ENCODE results near the gene PCDHGC4. TPM values are rescaled to one million over a fixed set of nuclear protein-coding genes. Genes with fewer than 3 reads are reported as not detected.

PCDHGC4 gene
- total RNA-seq, 4 donors from 2014 or later, result 0.31 to 20.4 (median 1.7) TPM; not detected in 1

DNA sequence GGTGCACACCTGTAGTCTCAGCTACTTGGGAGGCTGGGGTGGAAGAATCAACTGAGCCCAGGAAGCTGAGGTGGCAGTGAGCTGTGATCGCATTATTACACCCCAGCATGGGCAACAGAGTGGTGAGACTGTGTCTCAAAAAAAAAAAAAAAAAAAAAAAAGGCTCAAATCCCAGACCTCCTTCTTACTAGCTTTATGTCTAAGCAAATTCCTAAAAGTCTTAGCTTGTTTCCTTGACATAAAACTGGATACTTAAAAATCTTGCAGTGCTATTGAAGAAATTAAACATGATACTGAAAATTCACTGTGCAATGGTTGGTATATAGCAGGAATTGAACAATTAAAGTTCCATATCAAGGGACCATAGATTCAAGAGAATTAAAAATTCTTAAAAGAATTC is 49.1 kb downstream of the PCDHGC4 start:
- H3K9me3 ChIP-seq, result no peaks in the 10 kb centered on the region
- TF ChIP-seq, protein P1, sequence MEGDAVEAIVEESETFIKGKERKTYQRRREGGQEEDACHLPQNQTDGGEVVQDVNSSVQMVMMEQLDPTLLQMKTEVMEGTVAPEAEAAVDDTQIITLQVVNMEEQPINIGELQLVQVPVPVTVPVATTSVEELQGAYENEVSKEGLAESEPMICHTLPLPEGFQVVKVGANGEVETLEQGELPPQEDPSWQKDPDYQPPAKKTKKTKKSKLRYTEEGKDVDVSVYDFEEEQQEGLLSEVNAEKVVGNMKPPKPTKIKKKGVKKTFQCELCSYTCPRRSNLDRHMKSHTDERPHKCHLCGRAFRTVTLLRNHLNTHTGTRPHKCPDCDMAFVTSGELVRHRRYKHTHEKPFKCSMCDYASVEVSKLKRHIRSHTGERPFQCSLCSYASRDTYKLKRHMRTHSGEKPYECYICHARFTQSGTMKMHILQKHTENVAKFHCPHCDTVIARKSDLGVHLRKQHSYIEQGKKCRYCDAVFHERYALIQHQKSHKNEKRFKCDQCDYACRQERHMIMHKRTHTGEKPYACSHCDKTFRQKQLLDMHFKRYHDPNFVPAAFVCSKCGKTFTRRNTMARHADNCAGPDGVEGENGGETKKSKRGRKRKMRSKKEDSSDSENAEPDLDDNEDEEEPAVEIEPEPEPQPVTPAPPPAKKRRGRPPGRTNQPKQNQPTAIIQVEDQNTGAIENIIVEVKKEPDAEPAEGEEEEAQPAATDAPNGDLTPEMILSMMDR (IDR thresholded peaks at IDR 0.05 in 4 of 5, conservative IDR thresholded peaks at IDR 0.05 in 1 of 5), result no peak
- TF ChIP-seq POLR2A (IDR thresholded peaks at IDR 0.05), result no peak

GRCh38 chr5:141534492-141535213 is 49.8 kb downstream of the PCDHGC4 start:
- intact Hi-C loops (cut with DNase I; ENCODE audit: low total_unique reads), result no loop called here
- Histone ChIP-seq H3K27ac (no peak overlapping the region), H3K4me1 (peaks cover 8 to 13% of the 10 kb centered on the region in 2 donors), H3K27me3 (no peaks in the 10 kb centered on the region), H3K9me3 (no peaks in the 10 kb centered on the region), H3K4me3 (no peak overlapping the region), H3K36me3 (peaks cover 0 to 31% of the 10 kb centered on the region in 2 donors)
- ATAC-seq (no peak), DNase-seq (no peak)
- TF ChIP-seq POLR2A (IDR thresholded peaks at IDR 0.05), result no peak
- TF ChIP-seq, protein P1 (IDR thresholded peaks at IDR 0.05 in 4 of 5, conservative IDR thresholded peaks at IDR 0.05 in 1 of 5), result no peak
- in situ Hi-C loops (cut with MboI; ENCODE audit: low sequenced_read_pairs in 4 of 4), result no loop called here

More for the DNA sequence above, 49.1 kb downstream of the PCDHGC4 start:
- ATAC-seq (no peak), DNase-seq (no peak)
- peaks cover 15 to 20% of the 10 kb centered on the region in 2 donors for H3K4me1 ChIP-seq
- peaks cover 0 to 31% of the 10 kb centered on the region in 2 donors for H3K36me3 ChIP-seq
- H3K4me3 ChIP-seq, result no peak overlapping the region
- H3K27ac ChIP-seq, result peak overlapping the region in 1 of 4 donors; percentile 10
- in situ Hi-C loops (cut with MboI; ENCODE audit: low sequenced_read_pairs in 4 of 4) (no loop called here), intact Hi-C loops (cut with DNase I; ENCODE audit: low total_unique reads) (no loop called here)
- no peaks in the 10 kb centered on the region for H3K27me3 ChIP-seq

Other genes with a start within 250 kb of the PCDHGC4 start
- 1 to 10 TPM in 1 of 4 donors, under 1 TPM in 3; 0.33 to 1.2 (median 0.52) TPM for gene PCDHB15, start 239.6 kb upstream of the PCDHGC4 start, total RNA-seq
- gene SLC25A2, start 181.0 kb upstream of the PCDHGC4 start, total RNA-seq, result under 1 TPM in 1 of 4 donors, not detected in 3; 0.49 TPM
- gene TAF7, start 164.2 kb upstream of the PCDHGC4 start, total RNA-seq, result 10 to 100 TPM; 60.9 to 91.2 (median 79.8) TPM
- gene PCDHGA1, start 154.5 kb upstream of the PCDHGC4 start, total RNA-seq, result under 1 TPM; 0.65 to 0.97 (median 0.71) TPM
- 1 to 10 TPM in 2 of 4 donors, under 1 TPM in 2; 0.66 to 1.5 (median 1.2) TPM for gene PCDHGA2, start 146.3 kb upstream of the PCDHGC4 start, total RNA-seq
- 1 to 10 TPM; 1.5 to 2.8 (median 2.0) TPM for gene PCDHGA3, start 141.2 kb upstream of the PCDHGC4 start, total RNA-seq
- 1 to 10 TPM in 1 of 4 donors, under 1 TPM in 3; 0.20 to 1.1 (median 0.74) TPM for gene PCDHGB1, start 134.9 kb upstream of the PCDHGC4 start, total RNA-seq
- 1 to 10 TPM; 1.3 to 5.4 (median 1.5) TPM for gene PCDHGA4, start 130.0 kb upstream of the PCDHGC4 start, total RNA-seq
- gene PCDHGB2, start 125.0 kb upstream of the PCDHGC4 start, total RNA-seq, result 1 to 10 TPM in 3 of 4 donors, under 1 TPM in 1; 0.55 to 3.4 (median 1.9) TPM
- gene PCDHGA5, start 120.9 kb upstream of the PCDHGC4 start, total RNA-seq, result 1 to 10 TPM in 2 of 4 donors, under 1 TPM in 2; 0.07 to 1.8 (median 0.93) TPM
- gene PCDHGB3, start 114.8 kb upstream of the PCDHGC4 start, total RNA-seq, result 1 to 10 TPM in 3 of 4 donors, under 1 TPM in 1; 0.29 to 2.0 (median 1.2) TPM
- gene PCDHGA6, start 111.1 kb upstream of the PCDHGC4 start, total RNA-seq, result 1 to 10 TPM in 3 of 4 donors, under 1 TPM in 1; 0.83 to 1.6 (median 1.6) TPM
- 1 to 10 TPM; 1.3 to 2.4 (median 1.9) TPM for gene PCDHGA7, start 102.3 kb upstream of the PCDHGC4 start, total RNA-seq
- 1 to 10 TPM in 3 of 4 donors, under 1 TPM in 1; 0.88 to 2.1 (median 1.3) TPM for gene PCDHGB4, start 97.3 kb upstream of the PCDHGC4 start, total RNA-seq
- 1 to 10 TPM in 2 of 4 donors, under 1 TPM in 2; 0.82 to 1.8 (median 1.2) TPM for gene PCDHGA8, start 92.4 kb upstream of the PCDHGC4 start, total RNA-seq
- gene PCDHGB5, start 87.1 kb upstream of the PCDHGC4 start, total RNA-seq, result 1 to 10 TPM; 3.0 to 6.3 (median 4.4) TPM
- gene PCDHGA9, start 82.3 kb upstream of the PCDHGC4 start, total RNA-seq, result 1 to 10 TPM in 3 of 4 donors, under 1 TPM in 1; 0.95 to 4.0 (median 1.5) TPM
- gene PCDHGB6, start 77.0 kb upstream of the PCDHGC4 start, total RNA-seq, result 1 to 10 TPM; 1.4 to 4.6 (median 2.9) TPM
- 1 to 10 TPM in 3 of 4 donors, under 1 TPM in 1; 0.80 to 2.4 (median 1.2) TPM for gene PCDHGA10, start 72.0 kb upstream of the PCDHGC4 start, total RNA-seq
- 1 to 10 TPM; 3.0 to 5.7 (median 3.3) TPM for gene PCDHGB7, start 67.4 kb upstream of the PCDHGC4 start, total RNA-seq
- gene PCDHGA11, start 64.0 kb upstream of the PCDHGC4 start, total RNA-seq, result 1 to 10 TPM; 1.2 to 3.3 (median 1.3) TPM
- 1 to 10 TPM; 1.1 to 5.4 (median 1.7) TPM for gene PCDHGA12, start 54.5 kb upstream of the PCDHGC4 start, total RNA-seq
- gene PCDHGC3, start 9.1 kb upstream of the PCDHGC4 start, total RNA-seq, result 10 to 100 TPM; 11.8 to 14.5 (median 13.8) TPM
- 1 to 10 TPM in 1 of 4 donors, under 1 TPM in 2, not detected in 1; 0.16 to 1.5 (median 0.36) TPM for gene PCDHGC5, start 4.1 kb downstream of the PCDHGC4 start, total RNA-seq
- gene DIAPH1, start 134.0 kb downstream of the PCDHGC4 start, total RNA-seq, result 100 to 1,000 TPM in 3 of 4 donors, 10 to 100 TPM in 1; 98.3 to 324 (median 214) TPM
- gene HDAC3, start 151.8 kb downstream of the PCDHGC4 start, total RNA-seq, result 10 to 100 TPM; 29.8 to 40.7 (median 35.7) TPM
- 1 to 10 TPM in 1 of 4 donors, under 1 TPM in 1, not detected in 2; 0.16 to 1.1 TPM for gene RELL2, start 152.0 kb downstream of the PCDHGC4 start, total RNA-seq
- gene FCHSD1, start 166.4 kb downstream of the PCDHGC4 start, total RNA-seq, result 1 to 10 TPM in 1 of 4 donors, under 1 TPM in 3; 0.32 to 2.6 (median 0.65) TPM
- gene ARAP3, start 197.2 kb downstream of the PCDHGC4 start, total RNA-seq, result 1 to 10 TPM; 1.6 to 5.5 (median 3.0) TPM